ENCODE data around the gene LEMD1. TPM values are rescaled to one million over a fixed set of nuclear protein-coding genes. Genes with fewer than 3 reads are reported as not detected.
A peak's percentile ranks its signal among the peaks of the same experiment; 100 is the strongest.

LEMD1 gene
- total and polyA plus RNA-seq, 5 donors from 2014 or later: not detected

- no peaks in the 10 kb centered on the region for H3K36me3 Mint-ChIP-seq
- peak within 1 kb of the TSS in 3 of 4 donors; percentile 58 to 85 (median 79) for H3K4me3 Mint-ChIP-seq
- peak within 1 kb of the TSS; percentile 37 for H3K4me3 ChIP-seq (ENCODE audit: low read depth, low read length)
- no peaks in the 10 kb centered on the region for H3K9me3 ChIP-seq (ENCODE audit: control insufficient read depth in 2 of 2, low read length in 2 of 2)
- H3K27ac ChIP-seq (ENCODE audit: insufficient read depth, low read length, poor library complexity, severe bottlenecking): no peak within 1 kb of the TSS
- peak within 1 kb of the TSS in 1 of 3 donors; percentile 82 for H3K27ac Mint-ChIP-seq
- peaks cover 67% of the 10 kb centered on the region for H3K27me3 Mint-ChIP-seq
- DNase-seq: no peak
- no peaks in the 10 kb centered on the region for H3K36me3 ChIP-seq (ENCODE audit: control insufficient read depth, insufficient read depth, low read length)
- peaks cover 0 to 2% (median 0%) of the 10 kb centered on the region in 7 donors for H3K9me3 Mint-ChIP-seq
- ATAC-seq (ENCODE audit: low read depth in 2 of 2): no peak
- peaks cover 27% of the 10 kb centered on the region for H3K27me3 ChIP-seq (ENCODE audit: control insufficient read depth, insufficient read depth, low read length)
- H3K4me1 ChIP-seq (ENCODE audit: control insufficient read depth, insufficient read depth, low read length, poor library complexity, severe bottlenecking): peaks cover 21% of the 10 kb centered on the region
- peaks cover 0 to 17% (median 10%) of the 10 kb centered on the region in 4 donors for H3K4me1 Mint-ChIP-seq
Measured at GRCh38 chr1:205455581-205456382, 33.9 kb upstream of the LEMD1 start, which contains the start of gene BLACAT1. Gene BLACAT1, minus strand, starts transcription at chr1:205456045.

GRCh38 chr1:205454903-205455335 lies 33.1 kb upstream of the LEMD1 start:
- Mint-ChIP-seq H3K27ac (no peak overlapping the region), H3K36me3 (no peaks in the 10 kb centered on the region), H3K27me3 (peaks cover 67% of the 10 kb centered on the region), H3K9me3 (peaks cover 0 to 2% (median 0%) of the 10 kb centered on the region in 7 donors), H3K4me1 (peaks cover 0 to 17% (median 10%) of the 10 kb centered on the region in 4 donors), H3K4me3 (peak overlapping the region in 1 of 4 donors; percentile 17)
- peaks cover 27% of the 10 kb centered on the region for H3K27me3 ChIP-seq (ENCODE audit: control insufficient read depth, insufficient read depth, low read length)
- DNase-seq (no peak), ATAC-seq (ENCODE audit: low read depth in 2 of 2) (no peak)
- no peaks in the 10 kb centered on the region for H3K36me3 ChIP-seq (ENCODE audit: control insufficient read depth, insufficient read depth, low read length)
- H3K4me3 ChIP-seq (ENCODE audit: low read depth, low read length): no peak overlapping the region
- H3K27ac ChIP-seq (ENCODE audit: insufficient read depth, low read length, poor library complexity, severe bottlenecking): no peak overlapping the region
- no peaks in the 10 kb centered on the region for H3K9me3 ChIP-seq (ENCODE audit: control insufficient read depth in 2 of 2, low read length in 2 of 2)
- peaks cover 21% of the 10 kb centered on the region for H3K4me1 ChIP-seq (ENCODE audit: control insufficient read depth, insufficient read depth, low read length, poor library complexity, severe bottlenecking)

- peaks cover 21% of the 10 kb centered on the region for H3K4me1 ChIP-seq (ENCODE audit: control insufficient read depth, insufficient read depth, low read length, poor library complexity, severe bottlenecking)
- Mint-ChIP-seq H3K4me1 (peaks cover 0 to 19% (median 11%) of the 10 kb centered on the region in 4 donors), H3K27ac (no peak overlapping the region), H3K27me3 (peaks cover 60% of the 10 kb centered on the region), H3K4me3 (no peak overlapping the region), H3K36me3 (no peaks in the 10 kb centered on the region), H3K9me3 (peaks cover 0 to 2% (median 0%) of the 10 kb centered on the region in 7 donors)
- no peaks in the 10 kb centered on the region for H3K9me3 ChIP-seq (ENCODE audit: control insufficient read depth in 2 of 2, low read length in 2 of 2)
- no peak for DNase-seq
- ATAC-seq (ENCODE audit: low read depth in 2 of 2): no peak
- H3K27ac ChIP-seq (ENCODE audit: insufficient read depth, low read length, poor library complexity, severe bottlenecking): no peak overlapping the region
- no peaks in the 10 kb centered on the region for H3K36me3 ChIP-seq (ENCODE audit: control insufficient read depth, insufficient read depth, low read length)
- H3K27me3 ChIP-seq (ENCODE audit: control insufficient read depth, insufficient read depth, low read length): peaks cover 21% of the 10 kb centered on the region
- no peak overlapping the region for H3K4me3 ChIP-seq (ENCODE audit: low read depth, low read length)
Measured at GRCh38 chr1:205453466-205453865, 31.6 kb upstream of the LEMD1 start.

GRCh38 chr1:205452933-205453332 lies 31.1 kb upstream of the LEMD1 start:
- no peak for DNase-seq
- H3K4me3 ChIP-seq (ENCODE audit: low read depth, low read length): no peak overlapping the region
- Mint-ChIP-seq H3K4me1 (peaks cover 0 to 19% (median 11%) of the 10 kb centered on the region in 4 donors), H3K4me3 (no peak overlapping the region), H3K27ac (no peak overlapping the region), H3K9me3 (peaks cover 0 to 2% (median 0%) of the 10 kb centered on the region in 7 donors), H3K36me3 (no peaks in the 10 kb centered on the region), H3K27me3 (peaks cover 55% of the 10 kb centered on the region)
- no peak for ATAC-seq (ENCODE audit: low read depth in 2 of 2)
- peaks cover 21% of the 10 kb centered on the region for H3K4me1 ChIP-seq (ENCODE audit: control insufficient read depth, insufficient read depth, low read length, poor library complexity, severe bottlenecking)
- H3K27ac ChIP-seq (ENCODE audit: insufficient read depth, low read length, poor library complexity, severe bottlenecking): no peak overlapping the region
- H3K27me3 ChIP-seq (ENCODE audit: control insufficient read depth, insufficient read depth, low read length): peaks cover 16% of the 10 kb centered on the region
- H3K9me3 ChIP-seq (ENCODE audit: control insufficient read depth in 2 of 2, low read length in 2 of 2): no peaks in the 10 kb centered on the region
- H3K36me3 ChIP-seq (ENCODE audit: control insufficient read depth, insufficient read depth, low read length): no peaks in the 10 kb centered on the region

GRCh38 chr1:205452364-205452763 lies 30.5 kb upstream of the LEMD1 start:
- H3K9me3 ChIP-seq (ENCODE audit: control insufficient read depth in 2 of 2, low read length in 2 of 2): no peaks in the 10 kb centered on the region
- no peak for DNase-seq
- H3K27ac ChIP-seq (ENCODE audit: insufficient read depth, low read length, poor library complexity, severe bottlenecking): no peak overlapping the region
- peak overlapping the region in 1 of 4 donors; percentile 39 for H3K4me3 Mint-ChIP-seq
- ATAC-seq (ENCODE audit: low read depth in 2 of 2): no peak
- H3K4me1 ChIP-seq (ENCODE audit: control insufficient read depth, insufficient read depth, low read length, poor library complexity, severe bottlenecking): peaks cover 21% of the 10 kb centered on the region
- no peak overlapping the region for H3K27ac Mint-ChIP-seq
- no peaks in the 10 kb centered on the region for H3K36me3 ChIP-seq (ENCODE audit: control insufficient read depth, insufficient read depth, low read length)
- peaks cover 49% of the 10 kb centered on the region for H3K27me3 Mint-ChIP-seq
- peaks cover 14% of the 10 kb centered on the region for H3K27me3 ChIP-seq (ENCODE audit: control insufficient read depth, insufficient read depth, low read length)
- no peak overlapping the region for H3K4me3 ChIP-seq (ENCODE audit: low read depth, low read length)
- peaks cover 0 to 2% (median 0%) of the 10 kb centered on the region in 7 donors for H3K9me3 Mint-ChIP-seq
- H3K36me3 Mint-ChIP-seq: no peaks in the 10 kb centered on the region
- H3K4me1 Mint-ChIP-seq: peaks cover 0 to 15% (median 8%) of the 10 kb centered on the region in 4 donors

GRCh38 chr1:205451759-205452164 lies 29.9 kb upstream of the LEMD1 start:
- Histone ChIP-seq H3K4me1 (ENCODE audit: control insufficient read depth, insufficient read depth, low read length, poor library complexity, severe bottlenecking) (peaks cover 17% of the 10 kb centered on the region), H3K27me3 (ENCODE audit: control insufficient read depth, insufficient read depth, low read length) (peaks cover 14% of the 10 kb centered on the region), H3K27ac (ENCODE audit: insufficient read depth, low read length, poor library complexity, severe bottlenecking) (no peak overlapping the region), H3K4me3 (ENCODE audit: low read depth, low read length) (no peak overlapping the region), H3K36me3 (ENCODE audit: control insufficient read depth, insufficient read depth, low read length) (no peaks in the 10 kb centered on the region), H3K9me3 (ENCODE audit: control insufficient read depth in 2 of 2, low read length in 2 of 2) (no peaks in the 10 kb centered on the region)
- H3K36me3 Mint-ChIP-seq: no peaks in the 10 kb centered on the region
- peaks cover 53% of the 10 kb centered on the region for H3K27me3 Mint-ChIP-seq
- peaks cover 0 to 17% (median 10%) of the 10 kb centered on the region in 4 donors for H3K4me1 Mint-ChIP-seq
- H3K4me3 Mint-ChIP-seq: peak overlapping the region in 1 of 4 donors; percentile 56
- H3K9me3 Mint-ChIP-seq: peaks cover 0 to 2% (median 0%) of the 10 kb centered on the region in 7 donors
- no peak for DNase-seq
- no peak overlapping the region for H3K27ac Mint-ChIP-seq
- ATAC-seq (ENCODE audit: low read depth in 2 of 2): no peak

- no peak for DNase-seq
- Mint-ChIP-seq H3K27me3 (peaks cover 48% of the 10 kb centered on the region), H3K4me3 (no peak overlapping the region), H3K4me1 (peaks cover 0 to 17% (median 7%) of the 10 kb centered on the region in 4 donors), H3K36me3 (no peaks in the 10 kb centered on the region), H3K27ac (peak overlapping the region in 1 of 3 donors; percentile 60), H3K9me3 (peaks cover 0 to 3% (median 0%) of the 10 kb centered on the region in 7 donors)
- no peak for ATAC-seq (ENCODE audit: low read depth in 2 of 2)
- Histone ChIP-seq H3K36me3 (ENCODE audit: control insufficient read depth, insufficient read depth, low read length) (no peaks in the 10 kb centered on the region), H3K4me1 (ENCODE audit: control insufficient read depth, insufficient read depth, low read length, poor library complexity, severe bottlenecking) (peaks cover 11% of the 10 kb centered on the region), H3K27ac (ENCODE audit: insufficient read depth, low read length, poor library complexity, severe bottlenecking) (no peak overlapping the region), H3K9me3 (ENCODE audit: control insufficient read depth in 2 of 2, low read length in 2 of 2) (no peaks in the 10 kb centered on the region), H3K4me3 (ENCODE audit: low read depth, low read length) (no peak overlapping the region), H3K27me3 (ENCODE audit: control insufficient read depth, insufficient read depth, low read length) (peaks cover 14% of the 10 kb centered on the region)
Measured at GRCh38 chr1:205451202-205451601, 29.3 kb upstream of the LEMD1 start.

Data from CD4-positive, CD25-positive, alpha-beta regulatory T cell (primary cell).